ENCODE measurements around the gene TMBIM6. TPM values are rescaled to one million over a fixed set of nuclear protein-coding genes. Genes with fewer than 3 reads are reported as not detected.

Gene TMBIM6
- total RNA-seq, 4 donors from 2014 or later = 251 to 408 (median 329) TPM

- TF ChIP-seq POLR2AphosphoS5 (IDR thresholded peaks at IDR 0.05) (peak; percentile 8), POLR2A (IDR thresholded peaks at IDR 0.05) (no peak), EP300 (IDR thresholded peaks at IDR 0.05) (no peak)
- TF ChIP-seq, protein P1, sequence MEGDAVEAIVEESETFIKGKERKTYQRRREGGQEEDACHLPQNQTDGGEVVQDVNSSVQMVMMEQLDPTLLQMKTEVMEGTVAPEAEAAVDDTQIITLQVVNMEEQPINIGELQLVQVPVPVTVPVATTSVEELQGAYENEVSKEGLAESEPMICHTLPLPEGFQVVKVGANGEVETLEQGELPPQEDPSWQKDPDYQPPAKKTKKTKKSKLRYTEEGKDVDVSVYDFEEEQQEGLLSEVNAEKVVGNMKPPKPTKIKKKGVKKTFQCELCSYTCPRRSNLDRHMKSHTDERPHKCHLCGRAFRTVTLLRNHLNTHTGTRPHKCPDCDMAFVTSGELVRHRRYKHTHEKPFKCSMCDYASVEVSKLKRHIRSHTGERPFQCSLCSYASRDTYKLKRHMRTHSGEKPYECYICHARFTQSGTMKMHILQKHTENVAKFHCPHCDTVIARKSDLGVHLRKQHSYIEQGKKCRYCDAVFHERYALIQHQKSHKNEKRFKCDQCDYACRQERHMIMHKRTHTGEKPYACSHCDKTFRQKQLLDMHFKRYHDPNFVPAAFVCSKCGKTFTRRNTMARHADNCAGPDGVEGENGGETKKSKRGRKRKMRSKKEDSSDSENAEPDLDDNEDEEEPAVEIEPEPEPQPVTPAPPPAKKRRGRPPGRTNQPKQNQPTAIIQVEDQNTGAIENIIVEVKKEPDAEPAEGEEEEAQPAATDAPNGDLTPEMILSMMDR (IDR thresholded peaks at IDR 0.05) = peak in 1 of 4 experiments; percentile 2
- H3K27me3 ChIP-seq = no peaks in the 10 kb centered on the region
- 24 to 43% methylated on average over 5 to 6 of the region's 8 CpGs for WGBS, 2 donors (ENCODE audit: low coverage in 1 of 2)
- no peak overlapping the region for H3K27ac ChIP-seq
- peak; percentile 63 for ATAC-seq
- no peak overlapping the region for H3K4me3 ChIP-seq
- peaks cover 0 to 29% of the 10 kb centered on the region in 2 donors for H3K36me3 ChIP-seq
- no peaks in the 10 kb centered on the region for H3K9me3 ChIP-seq
- H3K4me1 ChIP-seq = peaks cover 23 to 100% (median 36%) of the 10 kb centered on the region in 3 donors
These were observed 9.0 kb downstream of the TMBIM6 start for GRCh38 chr12:49750027-49750995.

DNA sequence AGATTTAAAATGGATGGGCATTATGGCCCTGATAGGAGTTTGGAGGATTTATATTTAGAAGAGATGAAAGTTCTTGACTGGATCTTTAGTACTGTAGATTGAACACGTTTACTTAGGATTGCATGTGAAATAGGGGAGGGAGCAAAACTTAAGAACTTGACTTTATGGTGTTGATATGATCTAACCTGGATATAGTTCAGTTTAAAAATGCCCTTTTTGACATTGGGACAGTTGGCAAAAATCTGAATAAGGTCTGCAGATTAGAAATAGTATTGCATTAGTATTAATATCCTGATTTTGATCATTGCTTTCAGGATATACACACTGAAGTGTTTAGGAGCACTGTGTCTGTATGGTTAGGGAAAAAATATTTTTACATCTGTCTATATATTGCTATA is 9.6 kb downstream of the TMBIM6 start:
- H3K27me3 ChIP-seq = no peaks in the 10 kb centered on the region
- H3K4me3 ChIP-seq = no peak overlapping the region
- H3K27ac ChIP-seq = no peak overlapping the region
- H3K4me1 ChIP-seq = peaks cover 23 to 96% (median 36%) of the 10 kb centered on the region in 3 donors
- peaks cover 5 to 35% of the 10 kb centered on the region in 2 donors for H3K36me3 ChIP-seq
- ATAC-seq = no peak
- TF ChIP-seq POLR2AphosphoS5 (IDR thresholded peaks at IDR 0.05) = no peak
- no peak for TF ChIP-seq POLR2A (IDR thresholded peaks at IDR 0.05)
- no peak for TF ChIP-seq EP300 (IDR thresholded peaks at IDR 0.05)
- TF ChIP-seq, protein P1 (IDR thresholded peaks at IDR 0.05) = no peak
- 0% methylated on average over 1 of the region's 1 CpG for WGBS, 2 donors (ENCODE audit: low coverage in 1 of 2)
- H3K9me3 ChIP-seq = no peaks in the 10 kb centered on the region

DNA sequence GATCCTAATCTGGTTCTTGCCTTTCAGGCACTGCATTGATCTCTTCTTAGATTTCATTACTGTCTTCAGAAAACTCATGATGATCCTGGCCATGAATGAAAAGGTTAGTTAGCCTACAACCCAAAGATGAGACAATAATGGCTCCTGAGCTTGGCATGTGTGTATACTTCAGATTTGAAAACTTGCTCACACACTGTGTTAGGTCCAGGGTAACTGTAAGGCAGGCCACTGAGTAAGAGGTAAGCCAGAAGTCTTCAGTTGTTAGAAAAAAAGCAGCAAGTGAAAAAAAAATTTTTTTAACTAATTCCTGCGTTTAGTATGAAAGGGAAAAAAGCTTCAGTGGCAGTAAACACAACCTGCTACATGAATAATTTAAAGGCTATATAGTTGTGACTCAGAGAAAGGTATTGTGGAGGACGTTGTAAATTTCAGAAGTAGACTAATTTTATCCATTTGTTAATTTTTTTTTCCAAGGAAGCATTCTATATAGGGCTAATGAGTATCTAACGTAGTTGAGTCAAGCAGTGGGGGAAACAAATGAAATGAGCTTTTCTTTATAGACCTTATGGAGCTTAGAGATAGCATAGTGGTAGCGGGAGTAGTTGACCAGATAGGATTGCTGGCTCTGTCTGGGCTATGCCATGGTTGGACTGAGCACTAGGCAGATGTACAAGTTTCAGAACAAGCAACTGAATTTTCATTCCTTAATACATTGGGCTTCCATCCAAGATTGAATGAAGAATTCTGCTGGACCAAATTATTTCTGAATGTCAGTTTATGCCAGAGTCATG is 20.5 kb downstream of the TMBIM6 start:
- H3K36me3 ChIP-seq = peaks cover 9 to 84% of the 10 kb centered on the region in 2 donors
- no peak overlapping the region for H3K4me3 ChIP-seq
- H3K4me1 ChIP-seq = peaks cover 0 to 25% (median 0%) of the 10 kb centered on the region in 3 donors
- WGBS, 2 donors (ENCODE audit: low coverage in 1 of 2) = 69 to 75% methylated on average over 3 to 4 of the region's 4 CpGs
- TF ChIP-seq, protein P1 (IDR thresholded peaks at IDR 0.05) = no peak
- TF ChIP-seq POLR2A (IDR thresholded peaks at IDR 0.05) (no peak), EP300 (IDR thresholded peaks at IDR 0.05) (no peak), POLR2AphosphoS5 (IDR thresholded peaks at IDR 0.05) (no peak)
- no peaks in the 10 kb centered on the region for H3K27me3 ChIP-seq
- ATAC-seq = no peak
- H3K27ac ChIP-seq = no peak overlapping the region
- H3K9me3 ChIP-seq = no peaks in the 10 kb centered on the region

GRCh38 chr12:49762468-49762847 is 21.1 kb downstream of the TMBIM6 start:
- peaks cover 0 to 19% (median 0%) of the 10 kb centered on the region in 3 donors for H3K4me1 ChIP-seq
- H3K27ac ChIP-seq = no peak overlapping the region
- TF ChIP-seq, protein P1 (IDR thresholded peaks at IDR 0.05) = no peak
- TF ChIP-seq POLR2AphosphoS5 (IDR thresholded peaks at IDR 0.05) (no peak), POLR2A (IDR thresholded peaks at IDR 0.05) (no peak), EP300 (IDR thresholded peaks at IDR 0.05) (no peak)
- WGBS, 2 donors (ENCODE audit: low coverage in 1 of 2) = 61 to 71% methylated on average over 1 to 3 of the region's 5 CpGs
- no peaks in the 10 kb centered on the region for H3K9me3 ChIP-seq
- H3K36me3 ChIP-seq = peaks cover 9 to 78% of the 10 kb centered on the region in 2 donors
- H3K27me3 ChIP-seq = no peaks in the 10 kb centered on the region
- no peak for ATAC-seq
- H3K4me3 ChIP-seq = no peak overlapping the region
